Activated CD8-positive, alpha-beta memory T cell treated with anti-CD3 and anti-CD28 coated beads, Interleukin-2, amount 50 U/mL, for 1 hour (primary cell): ENCODE measurements around the gene TPCN1.

ENCODE experiments used
- DNase-seq: peaks from one replicate; pipeline ENCODE4 v3.0.0-alpha.2; 2020; ENCODE audit errors: extremely low read depth

The TPCN1 gene

DNA sequence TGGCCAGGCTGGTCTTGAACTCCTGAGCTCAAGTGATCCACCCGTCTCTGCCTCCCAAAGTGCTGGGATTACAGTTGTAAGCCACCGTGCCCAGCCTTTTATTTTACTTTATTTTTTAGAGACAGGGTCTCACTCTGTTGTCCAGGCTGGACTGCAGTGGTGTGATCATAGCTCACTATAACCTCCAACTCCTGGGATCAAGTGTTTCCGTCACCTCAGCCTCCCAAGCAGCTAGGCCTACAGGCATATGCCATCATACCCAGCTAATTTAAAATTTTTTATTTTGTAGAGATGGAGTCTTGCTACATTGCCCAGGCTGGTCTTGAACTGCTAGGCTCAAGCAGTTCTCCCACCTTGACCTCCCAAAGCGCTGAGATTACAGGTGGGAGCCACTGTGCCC lies 3.7 kb downstream of the TPCN1 start:
- no peak for DNase-seq

DNA sequence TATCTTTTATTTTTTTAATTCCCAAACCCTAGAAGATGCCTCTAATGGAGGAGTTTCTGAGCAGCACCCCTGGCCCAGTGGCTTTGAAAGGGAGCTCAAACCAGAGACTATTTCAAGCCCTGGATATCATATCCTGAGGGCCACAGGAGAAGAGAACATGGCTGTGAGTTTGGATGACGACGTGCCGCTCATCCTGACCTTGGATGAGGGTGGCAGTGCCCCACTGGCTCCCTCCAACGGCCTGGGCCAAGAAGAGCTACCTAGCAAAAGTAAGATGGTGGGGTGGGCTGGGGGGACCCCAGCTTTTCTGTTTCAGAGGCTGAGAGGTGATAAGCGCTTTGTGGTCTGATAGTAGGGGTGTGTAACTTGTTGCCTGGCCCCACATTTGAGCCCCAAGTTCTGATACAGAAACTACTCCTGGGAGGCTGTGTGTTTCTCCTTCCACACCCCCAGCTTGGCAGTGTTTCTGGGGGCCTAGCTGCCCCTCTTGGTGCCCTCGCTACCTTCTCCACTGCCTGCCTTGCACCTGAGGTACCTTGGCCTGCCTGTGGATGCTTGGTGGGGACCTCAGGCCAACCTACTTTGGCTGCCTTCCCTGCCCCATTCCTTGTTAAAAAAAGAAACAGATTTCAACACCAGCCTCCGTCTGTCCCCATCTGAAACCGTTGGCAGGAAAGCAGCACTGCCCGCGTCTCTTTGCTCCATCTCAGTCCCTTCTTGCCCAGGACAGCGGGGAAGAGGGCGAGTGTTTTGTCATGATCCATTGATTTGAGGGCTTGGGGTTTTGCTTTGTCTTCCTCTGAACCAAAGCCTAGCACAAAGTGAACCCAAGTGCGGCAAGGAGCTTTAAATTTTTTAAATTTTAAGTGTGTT lies 5.7 kb downstream of the TPCN1 start:
- no peak for DNase-seq

DNA sequence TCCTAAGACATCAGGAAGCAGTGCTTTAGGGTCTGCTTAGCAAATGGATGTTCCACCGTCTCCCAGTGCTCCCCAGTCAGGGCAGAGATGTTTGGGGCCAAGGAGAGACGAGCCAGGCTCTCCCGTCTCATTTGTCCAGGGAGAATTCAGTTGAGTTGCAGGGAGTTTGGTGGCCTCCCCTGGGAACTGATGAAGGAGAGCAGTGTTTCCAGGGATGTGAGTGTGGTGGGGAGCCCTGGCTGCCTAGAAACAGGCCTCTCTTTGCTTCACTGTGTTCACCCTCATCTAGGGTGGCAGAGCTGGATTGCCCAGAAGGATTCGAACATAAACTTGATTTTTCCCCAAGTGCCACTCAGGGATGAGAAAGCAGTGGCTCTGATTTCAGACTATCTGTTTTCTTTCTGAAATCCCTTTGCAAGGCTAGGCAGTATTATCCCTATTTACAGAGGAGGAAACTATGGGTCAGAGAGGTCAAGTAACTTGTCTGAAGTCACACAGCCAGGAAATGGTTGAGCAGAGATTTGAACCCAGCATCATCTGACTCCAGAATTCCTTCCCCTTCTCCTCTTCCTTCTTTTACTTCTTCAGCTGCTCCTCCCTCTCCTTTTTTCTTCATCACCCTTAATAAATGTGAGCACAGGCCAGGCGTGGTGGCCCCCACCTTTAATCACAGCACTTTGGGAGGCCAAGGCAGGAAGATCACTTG lies 6.6 kb downstream of the TPCN1 start:
- DNase-seq: no peak

DNA sequence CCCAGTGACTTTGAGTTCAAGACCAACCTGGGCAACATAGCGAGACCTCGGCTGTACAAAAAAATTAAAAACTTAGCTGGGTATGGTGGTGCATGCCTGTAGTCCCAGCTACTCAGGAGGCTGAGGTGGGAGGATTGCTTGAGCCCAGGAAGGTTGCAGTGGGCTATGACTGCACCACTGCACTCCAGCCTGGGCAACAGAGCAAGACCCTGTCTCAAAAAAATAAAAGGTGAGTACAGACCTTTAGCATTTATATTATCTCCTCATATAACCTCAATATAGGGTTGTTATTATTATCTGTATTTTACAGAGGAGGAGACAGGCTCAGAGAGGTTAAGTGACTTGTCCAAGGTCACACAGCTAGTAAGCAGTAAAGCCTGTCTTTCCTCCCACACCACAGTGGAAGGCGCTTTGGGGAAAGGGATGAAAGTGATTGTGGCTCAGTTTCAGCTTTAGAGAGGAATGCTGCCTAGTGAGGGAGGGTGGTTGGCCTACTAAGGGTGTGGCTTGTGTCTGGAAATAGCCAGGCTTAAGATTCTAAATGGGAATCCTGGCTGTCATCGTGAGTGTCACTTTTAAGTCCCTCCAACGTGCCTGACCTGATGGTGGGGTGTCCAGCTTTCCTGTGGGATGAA lies 7.2 kb downstream of the TPCN1 start:
- DNase-seq: no peak

DNA sequence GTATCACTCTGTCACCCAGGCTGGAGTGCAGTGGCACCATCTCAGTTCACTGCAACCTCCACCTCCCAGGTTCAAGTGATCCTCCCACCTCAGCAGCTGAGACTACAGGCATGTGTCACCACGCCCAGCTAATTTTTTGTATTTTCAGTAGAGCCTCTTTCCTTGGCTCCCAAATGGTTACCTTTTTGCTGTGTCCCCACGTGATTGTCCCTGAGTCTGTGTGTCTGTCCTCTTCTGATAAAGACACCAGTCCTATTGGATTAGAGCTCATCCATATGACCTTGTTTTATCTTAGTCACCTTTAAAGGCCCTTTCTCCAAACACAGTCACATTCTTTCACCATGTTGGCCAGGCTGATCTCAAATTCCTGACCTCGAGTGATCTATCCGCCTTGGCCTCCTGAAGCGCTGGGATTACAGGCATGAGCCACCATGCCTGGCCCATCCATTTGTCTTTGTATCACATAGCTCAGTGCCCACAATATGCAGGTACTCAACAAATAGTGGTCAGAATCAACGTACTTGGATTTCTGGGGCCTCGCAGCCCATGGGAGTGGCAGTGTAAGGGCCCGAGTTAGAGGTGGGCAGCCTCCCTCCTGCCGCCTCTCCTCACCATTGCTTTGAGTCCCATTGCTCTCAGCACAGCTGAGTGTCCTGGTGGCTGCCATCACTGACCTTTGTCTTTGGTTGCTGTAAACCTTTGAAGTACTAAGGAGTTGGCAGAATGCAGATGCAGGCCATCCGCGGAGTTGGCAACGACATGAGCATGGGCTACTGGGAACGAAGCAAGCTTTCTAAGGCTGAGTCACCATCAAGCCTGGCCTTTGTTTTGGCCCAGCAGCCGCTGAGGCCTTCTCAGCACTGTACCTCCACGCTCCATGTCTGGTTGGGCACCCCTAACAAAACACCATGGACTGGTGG lies 9.3 kb downstream of the TPCN1 start:
- no peak for DNase-seq

DNA sequence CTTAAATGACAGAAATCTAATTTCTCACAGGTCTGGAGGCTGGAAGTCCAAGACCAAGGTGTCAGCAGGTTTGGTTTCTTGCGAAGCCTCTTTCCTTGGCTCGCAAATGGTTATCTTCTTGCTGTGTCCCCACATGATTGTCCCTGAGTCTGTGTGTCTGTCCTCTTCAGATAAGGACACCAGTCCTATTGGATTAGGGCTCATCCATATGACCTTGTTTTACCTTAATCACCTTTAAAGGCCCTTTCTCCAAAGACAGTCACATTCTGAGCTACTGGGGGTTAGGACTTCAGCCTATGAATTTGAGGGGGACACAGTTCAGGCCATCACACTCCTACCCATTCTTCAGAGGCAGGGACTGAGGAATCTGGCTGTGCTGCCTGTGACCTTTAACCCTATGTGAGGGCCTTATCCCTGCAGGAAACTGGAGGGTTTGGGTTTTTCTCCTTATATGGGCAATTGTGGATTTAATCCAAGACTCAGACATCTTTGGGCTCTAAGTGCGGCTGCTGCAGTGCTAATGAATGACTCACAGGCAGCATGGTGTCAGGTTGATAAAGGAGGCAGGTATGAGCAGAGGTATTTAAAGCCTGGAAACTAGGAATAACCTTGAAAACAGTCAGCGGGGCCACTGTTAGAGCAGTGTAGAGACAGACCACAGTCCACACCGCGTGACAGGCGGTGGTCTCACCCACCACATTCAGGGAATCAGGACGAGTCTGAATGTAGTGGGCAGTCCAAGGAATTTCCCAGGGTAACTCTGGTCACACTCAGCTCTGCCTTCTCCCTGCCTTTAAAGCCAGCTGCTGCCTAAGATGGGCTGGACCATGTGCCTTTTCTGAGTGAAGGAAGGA lies 10.2 kb downstream of the TPCN1 start:
- no peak for DNase-seq

DNA sequence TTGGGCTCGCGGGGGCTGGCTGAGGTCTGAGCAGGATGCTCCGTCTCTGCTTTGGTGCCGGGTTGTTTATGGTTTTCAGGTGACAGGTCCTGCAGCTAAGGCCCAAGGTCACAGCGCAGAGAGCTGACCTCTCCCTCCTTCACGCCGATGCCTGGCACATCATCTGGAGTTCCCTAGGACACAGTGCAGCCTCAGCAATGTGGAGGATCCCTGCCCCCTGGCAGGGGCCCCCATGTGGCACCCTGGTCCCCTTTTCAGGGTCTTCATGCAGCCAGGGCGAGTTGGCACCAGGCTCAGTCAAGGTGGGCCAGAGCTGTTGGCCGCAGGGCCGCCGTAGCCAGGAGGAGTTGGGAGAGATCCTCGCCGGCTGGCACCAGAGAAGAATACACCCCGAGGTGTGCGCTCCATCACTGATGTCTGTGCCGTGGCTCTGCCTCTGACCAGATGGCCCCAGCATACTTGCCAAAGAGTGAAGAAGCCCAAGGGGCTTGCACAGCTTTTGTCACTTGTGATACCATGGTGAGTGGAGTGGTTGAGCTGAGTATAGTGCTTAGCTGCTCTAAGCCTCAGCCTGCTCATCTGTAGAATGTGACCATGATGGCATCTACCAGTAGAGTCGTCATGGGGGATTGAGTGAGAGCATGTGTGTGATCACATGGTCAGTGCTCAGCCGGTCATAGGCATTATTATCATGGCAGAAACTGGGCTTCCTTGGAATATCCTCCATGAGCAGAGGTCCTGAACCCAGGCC lies 11.0 kb downstream of the TPCN1 start:
- DNase-seq: no peak

DNA sequence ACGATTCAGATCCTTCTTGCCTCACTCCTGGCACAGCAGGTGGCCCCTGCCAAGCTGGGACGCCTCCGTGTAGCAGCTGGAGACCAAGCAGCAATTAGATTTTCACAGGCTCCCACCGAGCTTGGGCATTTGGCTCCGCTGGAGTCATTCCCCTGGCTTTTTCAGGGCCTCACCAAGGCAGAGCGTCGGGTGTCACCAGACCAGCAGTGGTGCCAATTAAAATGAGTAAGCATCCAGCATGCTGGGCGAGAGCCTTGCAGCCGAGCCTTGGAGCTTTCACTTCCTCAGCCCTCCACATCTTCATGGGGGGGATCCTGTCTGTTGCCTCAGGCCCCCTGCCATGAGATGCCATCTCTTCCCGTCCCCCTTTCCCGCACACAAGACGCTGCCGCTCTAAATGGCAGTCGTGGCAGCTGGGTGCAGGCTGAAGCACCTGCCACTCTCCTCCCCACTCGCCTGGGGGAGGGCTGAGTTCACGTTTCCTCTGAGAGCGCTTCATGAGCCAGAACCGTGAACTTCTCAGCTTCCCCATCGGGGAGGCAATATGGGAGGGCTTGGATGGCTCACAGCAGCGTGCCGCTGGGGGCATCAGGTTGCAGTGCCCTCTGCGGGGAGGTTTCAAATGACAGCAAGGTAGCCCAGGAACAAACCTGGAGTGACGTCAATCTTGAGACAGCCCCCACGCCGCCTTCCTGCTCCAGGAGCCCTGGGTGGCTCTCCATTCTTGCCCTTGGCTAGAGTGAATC lies 11.7 kb downstream of the TPCN1 start:
- DNase-seq: peak; percentile 59

DNA sequence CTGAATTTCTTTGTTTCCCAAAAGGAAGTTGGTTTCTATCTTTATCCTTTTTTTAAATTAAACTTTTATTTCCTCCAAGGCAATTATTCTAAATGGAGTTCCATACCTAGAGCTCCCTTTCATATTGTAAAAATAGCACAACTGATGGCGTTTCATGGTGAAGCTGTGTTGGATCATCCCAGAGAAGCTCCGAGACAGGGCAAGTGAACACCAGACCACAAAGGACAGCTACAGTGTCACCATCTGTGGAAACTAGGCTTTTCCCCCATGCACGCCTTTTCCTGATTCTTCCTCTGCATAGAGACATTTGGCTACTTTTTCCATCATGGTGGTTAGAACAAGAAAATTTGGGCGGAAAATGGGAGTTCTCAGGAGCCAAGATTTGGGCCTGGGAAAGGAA lies 12.7 kb downstream of the TPCN1 start:
- DNase-seq: no peak

DNA sequence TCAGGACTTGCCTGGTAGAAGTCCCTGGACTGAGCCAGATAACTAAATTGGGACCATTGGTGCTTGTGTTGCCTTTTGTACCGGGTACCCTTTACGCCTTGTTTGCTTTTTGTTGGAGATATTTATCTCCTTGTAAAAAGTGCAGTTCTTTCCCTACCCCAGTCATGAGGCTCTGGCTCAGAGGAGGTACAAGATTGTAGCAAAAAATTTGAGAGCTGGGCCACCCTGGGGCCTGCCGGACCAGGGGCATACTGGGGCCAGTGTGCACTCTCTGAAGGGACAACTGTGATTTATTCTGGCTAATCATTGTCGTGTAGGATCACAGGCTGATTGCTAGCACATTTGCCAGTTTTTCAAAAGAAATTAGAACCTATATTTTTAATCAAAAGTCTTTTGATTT lies 13.2 kb downstream of the TPCN1 start:
- DNase-seq: no peak

DNA sequence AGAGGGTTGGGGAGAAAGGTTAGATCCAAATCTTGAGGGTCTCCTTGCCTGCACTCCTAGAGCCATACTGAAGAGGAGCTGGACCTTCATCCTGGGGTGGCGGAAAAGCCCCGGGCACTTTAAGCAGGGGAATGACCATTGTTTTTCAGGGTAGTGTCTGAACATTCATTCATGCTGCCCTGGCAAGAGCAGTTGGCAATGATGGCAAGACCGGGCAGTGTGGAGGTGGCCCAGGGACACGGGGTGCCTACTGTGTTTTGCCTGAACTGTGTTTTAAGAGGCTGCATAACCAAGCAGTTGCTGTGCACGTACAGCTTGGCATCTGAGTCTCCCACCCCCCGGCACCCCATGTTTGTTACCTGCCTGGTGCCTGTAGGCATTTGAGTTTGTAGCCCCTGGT lies 14.7 kb downstream of the TPCN1 start:
- DNase-seq: no peak

DNA sequence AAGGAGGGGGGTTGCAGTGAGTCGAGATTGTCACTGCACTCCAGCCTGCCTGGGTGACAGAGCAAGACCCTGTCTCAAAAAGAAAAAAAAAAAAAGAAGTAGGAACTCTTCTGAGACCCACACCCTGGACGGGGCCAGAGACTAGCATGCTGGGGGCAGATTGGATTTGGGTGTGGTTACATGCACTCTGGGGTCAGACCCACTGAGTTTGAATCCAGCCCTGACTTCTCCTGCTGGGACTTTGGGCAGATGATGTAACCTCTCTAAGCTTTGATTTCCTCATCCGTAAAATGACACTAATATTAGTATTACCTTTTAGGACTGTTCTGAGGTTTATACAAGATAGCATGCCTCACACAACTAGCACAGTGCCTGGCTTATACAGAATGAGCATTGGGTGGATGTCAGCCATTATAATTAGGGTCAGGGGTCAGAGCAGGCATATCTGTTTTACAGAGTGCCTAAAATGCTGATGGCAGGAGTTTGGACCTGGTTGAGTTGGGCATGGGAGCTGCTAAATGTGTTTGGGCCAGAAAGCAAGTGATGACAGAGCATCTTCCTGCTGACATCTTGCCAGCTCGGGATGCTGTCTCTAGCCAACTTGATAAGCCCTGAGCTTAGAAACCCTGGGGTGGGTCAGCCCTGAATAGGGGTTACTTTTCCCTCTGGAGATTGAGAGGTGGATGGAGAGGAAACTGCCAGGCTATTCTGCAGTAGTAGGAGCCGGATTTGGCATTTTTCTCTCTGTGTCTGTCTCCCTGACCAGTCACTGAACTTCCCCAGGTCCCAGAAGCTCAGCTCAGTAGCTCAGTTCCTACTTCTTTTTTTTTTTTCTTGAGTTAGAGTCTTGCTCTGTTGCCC lies 15.5 kb downstream of the TPCN1 start:
- no peak for DNase-seq

DNA sequence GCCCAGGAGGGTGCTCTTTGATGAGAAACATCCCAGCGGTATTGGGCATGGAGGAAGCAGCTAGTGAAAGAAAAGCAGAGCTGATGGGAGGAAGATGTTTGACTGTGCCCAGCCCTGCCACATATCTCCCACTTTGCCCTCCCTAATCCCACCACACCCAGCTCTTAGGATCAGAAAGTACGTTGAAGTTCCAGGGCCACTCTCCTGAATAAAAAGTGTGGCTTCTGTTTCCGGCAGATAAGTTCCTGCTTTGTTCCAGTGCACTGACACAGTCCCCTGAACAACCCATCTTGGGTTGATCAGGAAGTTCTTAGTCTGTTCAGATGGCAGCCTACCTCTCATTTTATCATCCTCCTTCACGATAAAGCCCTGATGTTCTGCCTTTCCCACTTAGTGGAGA lies 16.5 kb downstream of the TPCN1 start:
- DNase-seq: no peak

DNA sequence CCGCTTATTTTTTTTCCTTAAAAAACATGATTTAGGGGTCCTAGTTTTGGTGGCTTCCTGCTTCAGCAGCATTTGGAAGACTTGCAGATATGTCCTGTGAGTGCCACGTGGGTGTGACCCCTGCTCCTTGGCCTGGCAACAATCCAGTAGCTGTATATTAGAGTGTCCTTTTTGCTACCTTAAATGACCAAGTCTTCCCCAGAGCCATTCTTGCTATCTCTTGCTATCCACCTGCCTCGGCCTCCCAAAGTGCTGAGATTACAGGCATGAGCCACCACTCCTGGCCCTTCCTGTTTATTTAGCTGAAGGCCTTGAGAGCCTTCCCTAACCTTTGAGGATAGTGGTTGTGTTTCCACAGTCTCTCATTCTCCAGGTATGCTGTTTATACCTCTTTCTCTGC lies 17.0 kb downstream of the TPCN1 start:
- DNase-seq: no peak

DNA sequence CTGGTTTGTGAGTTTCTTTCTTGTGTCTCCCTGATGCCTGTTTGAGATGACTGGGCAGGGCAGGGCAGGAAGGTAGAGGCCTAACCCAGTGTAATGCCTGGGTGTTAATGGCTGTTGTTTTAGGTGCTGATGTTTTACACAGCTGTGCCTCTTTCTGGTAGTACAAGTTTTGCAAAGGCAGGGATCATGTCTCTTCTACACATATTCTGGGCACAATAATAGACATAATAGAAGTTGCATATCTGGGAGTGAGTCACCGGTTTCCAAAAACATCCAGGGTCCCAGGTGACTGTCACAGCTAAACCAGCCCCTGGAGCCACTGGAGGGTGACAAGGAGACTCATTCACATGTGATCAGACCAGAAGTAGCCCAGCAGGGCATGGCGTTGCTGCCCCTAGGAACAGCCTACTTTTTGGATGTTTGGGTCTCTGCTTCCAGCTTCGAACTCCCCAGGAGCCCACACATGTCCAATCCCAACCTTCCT lies 18.1 kb downstream of the TPCN1 start:
- DNase-seq: no peak

DNA sequence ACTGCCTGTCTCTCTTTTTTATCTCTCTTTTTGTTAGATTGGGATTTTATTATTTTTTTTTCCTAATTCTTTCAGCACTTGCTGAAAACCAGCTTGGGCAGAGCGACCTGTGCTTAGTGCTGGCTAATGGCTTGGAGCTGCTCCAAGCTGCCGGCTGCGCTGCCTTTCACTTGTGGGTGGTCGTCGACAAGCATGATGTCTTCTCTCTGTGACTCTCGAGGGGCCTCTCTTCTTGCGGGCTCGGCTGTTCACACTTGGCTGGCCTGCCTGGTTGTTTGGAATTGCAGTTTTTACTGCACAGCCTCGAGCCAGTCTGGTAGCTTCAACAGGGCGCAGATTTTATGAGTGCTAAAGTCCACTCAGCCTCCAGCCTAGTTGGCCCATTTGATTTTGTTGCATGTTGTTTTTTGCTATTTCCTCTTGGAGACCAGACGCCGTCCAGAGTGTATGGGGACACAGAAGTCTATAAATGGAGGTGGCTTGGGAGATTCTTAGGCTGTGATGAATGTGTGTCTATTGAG lies 18.6 kb downstream of the TPCN1 start:
- DNase-seq: no peak

DNA sequence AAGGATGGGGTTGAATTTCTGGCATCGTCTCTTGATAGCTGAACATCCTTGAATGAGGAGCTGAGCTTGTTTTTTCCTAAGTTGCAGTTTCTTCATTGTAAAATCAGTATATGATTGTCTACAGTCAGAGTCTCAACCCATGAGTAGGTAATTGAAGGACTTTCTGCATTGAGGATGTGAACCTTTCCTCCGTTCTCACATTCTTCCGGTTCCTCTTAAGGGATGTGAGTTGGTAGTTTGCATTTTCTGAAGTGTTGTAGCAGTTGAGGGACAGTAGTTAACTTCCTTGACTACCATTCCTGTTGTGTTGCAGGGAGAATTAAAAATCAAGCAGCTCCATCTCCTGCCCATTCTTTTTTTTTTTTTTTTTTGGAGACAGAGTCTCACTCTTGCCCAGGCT lies 19.1 kb downstream of the TPCN1 start:
- no peak for DNase-seq
